Sigmoid colon (tissue), 4 donors: Measurements from ENCODE around the gene ZNF544.

Experiments used
- EP300 ChIP-seq, 4 donors: sonication (generic); formaldehyde crosslinking; IDR thresholded peaks; one replicate each; pipeline ENCODE4 v1.6.1; 2017; ENCODE audit warnings: antibody characterized with exemption in 4 of 4
- POLR2A ChIP-seq, 2 donors: fragments of 450-650 bp; IDR thresholded peaks; one replicate each; pipeline ENCODE4 v1.6.1; 2016; ENCODE audit warnings: antibody characterized with exemption in 2 of 2, mild to moderate bottlenecking in 2 of 2, moderate library complexity in 2 of 2
- TF ChIP-seq, protein P1 (sequence below), 4 experiments: fragments of 450-650 bp in 3 of 4; fragments of 200-600 bp in 1 of 4; IDR thresholded peaks; one replicate each; pipeline ENCODE4 v1.5.1; 2016 to 2019; ENCODE audit warnings: antibody characterized with exemption in 4 of 4, mild to moderate bottlenecking in 3 of 4, moderate library complexity in 2 of 4

- TF ChIP-seq, protein P1, sequence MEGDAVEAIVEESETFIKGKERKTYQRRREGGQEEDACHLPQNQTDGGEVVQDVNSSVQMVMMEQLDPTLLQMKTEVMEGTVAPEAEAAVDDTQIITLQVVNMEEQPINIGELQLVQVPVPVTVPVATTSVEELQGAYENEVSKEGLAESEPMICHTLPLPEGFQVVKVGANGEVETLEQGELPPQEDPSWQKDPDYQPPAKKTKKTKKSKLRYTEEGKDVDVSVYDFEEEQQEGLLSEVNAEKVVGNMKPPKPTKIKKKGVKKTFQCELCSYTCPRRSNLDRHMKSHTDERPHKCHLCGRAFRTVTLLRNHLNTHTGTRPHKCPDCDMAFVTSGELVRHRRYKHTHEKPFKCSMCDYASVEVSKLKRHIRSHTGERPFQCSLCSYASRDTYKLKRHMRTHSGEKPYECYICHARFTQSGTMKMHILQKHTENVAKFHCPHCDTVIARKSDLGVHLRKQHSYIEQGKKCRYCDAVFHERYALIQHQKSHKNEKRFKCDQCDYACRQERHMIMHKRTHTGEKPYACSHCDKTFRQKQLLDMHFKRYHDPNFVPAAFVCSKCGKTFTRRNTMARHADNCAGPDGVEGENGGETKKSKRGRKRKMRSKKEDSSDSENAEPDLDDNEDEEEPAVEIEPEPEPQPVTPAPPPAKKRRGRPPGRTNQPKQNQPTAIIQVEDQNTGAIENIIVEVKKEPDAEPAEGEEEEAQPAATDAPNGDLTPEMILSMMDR (IDR thresholded peaks at IDR 0.05) = no peak
- TF ChIP-seq POLR2A (IDR thresholded peaks at IDR 0.05) (no peak), EP300 (IDR thresholded peaks at IDR 0.05) (no peak)
Observed at GRCh38 chr19:58296104-58296503, 67.4 kb downstream of the ZNF544 start.
